Upper lobe of left lung (tissue), 6 donors: ENCODE measurements around the gene MAPK7. TPM values are rescaled to one million over a fixed set of nuclear protein-coding genes. Genes with fewer than 3 reads are reported as not detected.
A peak's percentile ranks its signal among the peaks of the same experiment; 100 is the strongest.

Source experiments
- ATAC-seq, 2 donors: fragments of 200-7000 bp; cut with Tn5 transposase; one replicate each; pipeline ENCODE4 v1.9.1; 2022; ENCODE audit warnings: mild to moderate bottlenecking in 2 of 2, moderate library complexity in 2 of 2; ENCODE audit not compliant: low FRiP score in 2 of 2
- DNase-seq, 2 donors: peaks; one replicate each; pipeline ENCODE4 v3.0.0-alpha.2; 2019 to 2020
- H3K27ac ChIP-seq, 4 donors: fragments of 200-600 bp; sonication (generic); one replicate each; pipeline ENCODE4 v1.5.1; 2016 to 2019
- H3K27me3 ChIP-seq, 4 donors: fragments of 200-600 bp; sonication (generic); one replicate each; pipeline ENCODE4 v1.5.1; 2017 to 2019
- H3K36me3 ChIP-seq, 4 donors: fragments of 200-600 bp; sonication (generic); one replicate each; pipeline ENCODE4 v1.5.1; 2016 to 2019
- H3K4me1 ChIP-seq, 4 donors: fragments of 200-600 bp; sonication (generic); one replicate each; pipeline ENCODE4 v1.5.1; 2018 to 2019
- H3K4me3 ChIP-seq, 4 donors: fragments of 200-600 bp; sonication (generic); one replicate each; pipeline ENCODE4 v1.5.1; 2017 to 2019; ENCODE audit warnings: mild to moderate bottlenecking in 2 of 4, moderate library complexity in 1 of 4
- H3K9me3 ChIP-seq, 4 donors: fragments of 200-600 bp; sonication (generic); one replicate each; pipeline ENCODE4 v1.5.1; 2018 to 2019
- EP300 ChIP-seq, 4 donors: sonication (generic); formaldehyde crosslinking; IDR thresholded peaks; one replicate each; pipeline ENCODE4 v1.5.1; 2017; ENCODE audit warnings: antibody characterized with exemption in 4 of 4, control low read depth in 2 of 4
- POLR2A ChIP-seq, 4 donors: fragments of 450-650 bp; IDR thresholded peaks; one replicate each; pipeline ENCODE4 v1.5.1; 2016 to 2017; ENCODE audit warnings: antibody characterized with exemption in 4 of 4, mild to moderate bottlenecking in 2 of 4
- POLR2AphosphoS5 ChIP-seq, 2 donors: sonication (generic); formaldehyde crosslinking; IDR thresholded peaks; one replicate each; pipeline ENCODE4 v1.5.1; 2017; ENCODE audit warnings: antibody characterized with exemption in 2 of 2
- WGBS, 2 donors: methylation state at CpG; one replicate each; pipeline ENCODE4 v1.1.5; 2017 to 2018; 5-methylcytosine and 5-hydroxymethylcytosine counted together
- total RNA-seq, 6 donors: library from RNA; depleted of rRNA in 4 of 6; stranded (reverse); fragments of >200 nt in 4 of 6; gene quantifications; one replicate each; pipeline versions ENCODE4 v1.1.0 to v1.2.1, GENCODE V29; 2016 to 2021
- TF ChIP-seq, protein P1 (sequence below), 6 experiments: fragments of 450-650 bp in 4 of 6; fragments of 200-600 bp in 2 of 6; sonication (generic) in 2 of 6; IDR thresholded peaks; one replicate each; pipeline ENCODE4 v1.5.1; 2016 to 2019; ENCODE audit warnings: antibody characterized with exemption in 6 of 6
- donor health status: DM: no; HTN: no; CAD: no; lungs with moderate emphysema.
- donor health status: DM: no; HTN: yes; CAD: no; lungs with severe emphysema.

Gene MAPK7
- total RNA-seq, 6 donors from 2014 or later: 20.1 to 77.2 (median 37.6) TPM

DNA sequence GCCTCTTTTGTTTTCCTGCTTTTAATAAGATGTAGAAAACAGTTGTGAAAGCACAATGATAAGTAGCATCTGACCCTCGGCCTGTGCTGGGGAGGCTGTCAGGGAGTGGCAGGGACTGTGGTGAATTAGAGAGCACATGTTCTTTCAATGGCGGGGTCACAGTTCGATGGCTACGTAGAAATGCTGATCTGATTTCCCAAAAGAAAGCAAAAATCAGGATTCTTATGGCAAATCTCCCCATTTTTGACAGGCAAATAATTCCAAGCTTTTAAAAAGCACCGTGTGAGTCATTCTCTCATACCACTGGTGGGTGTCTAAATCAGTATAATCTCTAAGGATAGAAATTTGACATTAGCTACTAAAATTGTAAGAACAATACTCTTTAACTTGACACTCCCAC is 4.2 kb upstream of the MAPK7 start:
- no peak for TF ChIP-seq POLR2A (IDR thresholded peaks at IDR 0.05)
- TF ChIP-seq POLR2AphosphoS5 (IDR thresholded peaks at IDR 0.05): no peak
- no peak for TF ChIP-seq EP300 (IDR thresholded peaks at IDR 0.05)
- TF ChIP-seq, protein P1, sequence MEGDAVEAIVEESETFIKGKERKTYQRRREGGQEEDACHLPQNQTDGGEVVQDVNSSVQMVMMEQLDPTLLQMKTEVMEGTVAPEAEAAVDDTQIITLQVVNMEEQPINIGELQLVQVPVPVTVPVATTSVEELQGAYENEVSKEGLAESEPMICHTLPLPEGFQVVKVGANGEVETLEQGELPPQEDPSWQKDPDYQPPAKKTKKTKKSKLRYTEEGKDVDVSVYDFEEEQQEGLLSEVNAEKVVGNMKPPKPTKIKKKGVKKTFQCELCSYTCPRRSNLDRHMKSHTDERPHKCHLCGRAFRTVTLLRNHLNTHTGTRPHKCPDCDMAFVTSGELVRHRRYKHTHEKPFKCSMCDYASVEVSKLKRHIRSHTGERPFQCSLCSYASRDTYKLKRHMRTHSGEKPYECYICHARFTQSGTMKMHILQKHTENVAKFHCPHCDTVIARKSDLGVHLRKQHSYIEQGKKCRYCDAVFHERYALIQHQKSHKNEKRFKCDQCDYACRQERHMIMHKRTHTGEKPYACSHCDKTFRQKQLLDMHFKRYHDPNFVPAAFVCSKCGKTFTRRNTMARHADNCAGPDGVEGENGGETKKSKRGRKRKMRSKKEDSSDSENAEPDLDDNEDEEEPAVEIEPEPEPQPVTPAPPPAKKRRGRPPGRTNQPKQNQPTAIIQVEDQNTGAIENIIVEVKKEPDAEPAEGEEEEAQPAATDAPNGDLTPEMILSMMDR (IDR thresholded peaks at IDR 0.05): no peak

DNA sequence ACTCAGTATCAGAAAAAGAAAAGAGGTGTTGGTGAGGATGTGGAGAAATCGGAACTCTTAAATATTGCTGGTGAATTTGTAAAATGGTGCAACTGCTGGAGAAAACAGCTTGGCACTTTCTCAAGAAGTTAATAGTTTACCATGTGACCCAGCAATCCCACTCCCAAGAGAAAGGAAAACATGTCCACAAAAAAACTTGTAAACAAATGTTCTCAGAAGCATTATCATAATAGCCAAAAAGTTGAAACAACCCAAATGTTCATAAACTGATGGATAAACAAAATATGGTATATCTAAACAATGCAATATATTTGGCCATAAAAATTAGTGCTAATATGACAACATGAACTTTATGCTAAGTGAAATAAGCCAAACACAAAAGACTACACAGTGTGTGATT is 2.6 kb upstream of the MAPK7 start:
- 74 to 85% methylated on average over 1 of the region's 1 CpG for WGBS, 2 donors

More for the DNA sequence above, 4.2 kb upstream of the MAPK7 start:
- Histone ChIP-seq H3K27me3 (no peaks in the 10 kb centered on the region), H3K36me3 (no peaks in the 10 kb centered on the region), H3K27ac (no peak overlapping the region), H3K9me3 (no peaks in the 10 kb centered on the region), H3K4me1 (peaks cover 30 to 49% (median 41%) of the 10 kb centered on the region in 4 donors), H3K4me3 (no peak overlapping the region)
- DNase-seq (no peak), ATAC-seq (no peak)
- 87 to 93% methylated on average over 5 of the region's 5 CpGs for WGBS, 2 donors

DNA sequence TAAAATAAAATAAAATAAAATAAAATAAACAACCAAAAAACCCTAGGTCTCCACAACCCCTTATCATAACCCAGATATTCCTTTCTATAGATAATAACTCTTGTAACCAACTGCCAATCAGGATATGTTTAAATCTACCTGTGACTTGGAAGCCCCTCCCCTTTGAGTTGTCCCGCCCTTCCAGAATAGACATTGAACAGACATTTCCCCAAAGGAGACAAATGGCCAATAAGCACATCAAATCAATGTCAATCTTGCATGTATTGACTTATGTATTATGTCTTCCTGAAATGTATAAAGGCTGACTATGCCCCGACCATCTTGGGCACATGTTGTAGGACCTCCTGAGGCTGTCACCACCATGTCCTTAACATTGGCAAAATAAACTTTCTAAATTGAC is 1.5 kb upstream of the MAPK7 start:
- no peak for ATAC-seq

More for the DNA sequence above, 2.6 kb upstream of the MAPK7 start:
- peaks cover 4 to 12% (median 11%) of the 10 kb centered on the region in 4 donors for H3K36me3 ChIP-seq
- no peaks in the 10 kb centered on the region for H3K9me3 ChIP-seq
- DNase-seq (no peak), ATAC-seq (no peak)
- H3K27me3 ChIP-seq: no peaks in the 10 kb centered on the region
- H3K4me3 ChIP-seq: no peak overlapping the region
- H3K4me1 ChIP-seq: peaks cover 24 to 41% (median 34%) of the 10 kb centered on the region in 4 donors
- H3K27ac ChIP-seq: no peak overlapping the region
- no peak for TF ChIP-seq POLR2AphosphoS5 (IDR thresholded peaks at IDR 0.05)

DNA sequence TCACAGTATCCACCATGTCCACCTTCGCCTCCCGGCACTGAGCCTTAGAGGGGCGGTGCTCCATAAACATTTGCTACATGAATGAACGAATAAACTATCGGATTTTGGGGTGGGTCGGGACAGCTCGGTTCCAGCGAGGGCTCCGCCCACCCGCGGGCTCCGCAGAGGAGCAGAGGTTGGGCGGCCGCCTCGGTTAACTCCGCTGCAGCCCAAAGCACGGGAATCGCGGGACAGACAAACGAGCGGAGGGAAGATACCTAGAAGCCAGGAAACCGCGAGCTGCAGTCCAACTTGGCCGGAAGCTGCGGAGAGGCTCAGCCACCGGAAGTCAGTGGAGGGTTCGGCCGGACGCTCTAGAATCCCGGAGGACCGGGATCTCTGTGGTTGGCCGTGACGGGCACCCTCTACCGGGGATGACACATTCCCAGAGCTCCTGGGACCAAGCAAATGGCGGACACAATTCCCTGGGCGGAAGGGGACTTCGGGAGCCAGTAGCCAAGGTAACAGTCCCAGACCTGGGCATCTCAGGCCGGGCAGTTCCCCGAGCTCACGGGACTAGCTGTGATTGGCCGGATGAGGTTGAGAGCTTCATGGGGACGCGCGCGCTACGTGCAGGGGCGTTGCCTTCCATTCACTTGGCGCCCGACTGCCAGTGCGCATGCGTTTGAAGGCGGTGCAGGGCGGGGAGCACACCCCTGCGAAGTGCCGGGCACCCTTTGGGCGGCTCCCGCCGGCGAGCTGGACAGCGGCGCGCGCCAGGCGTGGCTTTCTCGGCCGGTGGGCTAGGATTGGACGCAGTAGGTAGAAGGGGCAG is 489 bp upstream of the MAPK7 start:
- ATAC-seq (peak; percentile 97), DNase-seq (peak; percentile 99)
- peak overlapping the region; percentile 61 to 88 (median 78) for H3K4me3 ChIP-seq
- 0 to 2% methylated on average over 7 to 40 of the region's 67 CpGs for WGBS, 2 donors
- H3K4me1 ChIP-seq: peaks cover 16 to 30% (median 20%) of the 10 kb centered on the region in 4 donors
- peak overlapping the region; percentile 92 to 96 (median 93) for H3K27ac ChIP-seq
- H3K36me3 ChIP-seq: peaks cover 10 to 33% (median 31%) of the 10 kb centered on the region in 4 donors
- no peaks in the 10 kb centered on the region for H3K9me3 ChIP-seq
- no peaks in the 10 kb centered on the region for H3K27me3 ChIP-seq
- TF ChIP-seq, protein P1 (IDR thresholded peaks at IDR 0.05): peak in 1 of 6 experiments; percentile 26
- TF ChIP-seq POLR2A (IDR thresholded peaks at IDR 0.05) (peak in 3 of 4 donors; percentile 31 to 84 (median 66)), EP300 (IDR thresholded peaks at IDR 0.05) (no peak), POLR2AphosphoS5 (IDR thresholded peaks at IDR 0.05) (peak; percentile 75 to 87)

More for the DNA sequence above, 1.5 kb upstream of the MAPK7 start:
- peaks cover 10 to 23% (median 22%) of the 10 kb centered on the region in 4 donors for H3K36me3 ChIP-seq
- TF ChIP-seq POLR2A (IDR thresholded peaks at IDR 0.05): no peak
- TF ChIP-seq POLR2AphosphoS5 (IDR thresholded peaks at IDR 0.05): no peak
- TF ChIP-seq, protein P1 (IDR thresholded peaks at IDR 0.05): no peak
- TF ChIP-seq EP300 (IDR thresholded peaks at IDR 0.05): no peak
- H3K4me1 ChIP-seq: peaks cover 16 to 31% (median 24%) of the 10 kb centered on the region in 4 donors
- H3K27me3 ChIP-seq: no peaks in the 10 kb centered on the region
- 44 to 61% methylated on average over 2 of the region's 2 CpGs for WGBS, 2 donors
- peak overlapping the region; percentile 92 to 96 (median 93) for H3K27ac ChIP-seq
- H3K9me3 ChIP-seq: no peaks in the 10 kb centered on the region
- H3K4me3 ChIP-seq: peak overlapping the region in 3 of 4 donors; percentile 70 to 88 (median 86)
- no peak for DNase-seq

DNA sequence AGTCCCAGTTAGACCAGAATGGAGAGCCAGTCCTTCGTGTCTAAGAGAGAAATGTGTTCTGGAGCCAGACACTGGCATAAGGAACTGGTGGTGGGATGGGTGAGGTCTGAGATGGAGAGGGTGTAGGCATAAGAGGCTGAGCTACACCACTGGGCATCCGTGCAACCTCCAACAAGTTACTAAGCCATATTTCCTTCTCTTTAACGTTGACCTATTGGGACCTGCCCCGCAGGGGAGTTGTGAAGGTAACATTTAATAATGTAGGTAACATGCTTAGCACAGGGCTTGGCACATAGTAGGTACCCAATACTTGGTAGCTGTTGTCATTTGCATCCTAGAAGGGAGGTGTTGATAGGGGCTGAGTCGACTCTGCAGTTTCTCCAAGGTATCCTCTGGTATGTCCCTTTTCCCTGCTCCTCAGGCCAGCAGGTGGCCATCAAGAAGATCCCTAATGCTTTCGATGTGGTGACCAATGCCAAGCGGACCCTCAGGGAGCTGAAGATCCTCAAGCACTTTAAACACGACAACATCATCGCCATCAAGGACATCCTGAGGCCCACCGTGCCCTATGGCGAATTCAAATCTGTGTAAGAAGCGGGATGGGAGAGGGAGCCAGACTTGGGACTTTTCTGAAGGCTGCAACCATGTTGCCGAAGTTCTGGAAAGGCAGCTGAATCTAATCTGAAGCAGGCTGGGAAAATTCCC is 1.2 kb downstream of the MAPK7 start:
- Histone ChIP-seq H3K27me3 (no peaks in the 10 kb centered on the region), H3K9me3 (no peaks in the 10 kb centered on the region), H3K36me3 (peaks cover 20 to 50% (median 45%) of the 10 kb centered on the region in 4 donors), H3K27ac (peak overlapping the region; percentile 92 to 96 (median 93)), H3K4me1 (peaks cover 26 to 44% (median 31%) of the 10 kb centered on the region in 4 donors), H3K4me3 (peak overlapping the region; percentile 70 to 90 (median 87))
- ATAC-seq (no peak), DNase-seq (no peak)
- 85 to 87% methylated on average over 12 to 13 of the region's 13 CpGs for WGBS, 2 donors
- TF ChIP-seq POLR2AphosphoS5 (IDR thresholded peaks at IDR 0.05): no peak
- no peak for TF ChIP-seq POLR2A (IDR thresholded peaks at IDR 0.05)
- TF ChIP-seq EP300 (IDR thresholded peaks at IDR 0.05): no peak
- TF ChIP-seq, protein P1 (IDR thresholded peaks at IDR 0.05): no peak
